HG02870 (cell line): Measurements from ENCODE around the gene TANC1.

Source experiments
- ATAC-seq: cut with Tn5 transposase; IDR thresholded peaks from one replicate; pipeline ENCODE4 v1.9.1; 2021; ENCODE audit warnings: mild to moderate bottlenecking, moderate library complexity; ENCODE audit not compliant: unreplicated experiment

TANC1 gene

DNA sequence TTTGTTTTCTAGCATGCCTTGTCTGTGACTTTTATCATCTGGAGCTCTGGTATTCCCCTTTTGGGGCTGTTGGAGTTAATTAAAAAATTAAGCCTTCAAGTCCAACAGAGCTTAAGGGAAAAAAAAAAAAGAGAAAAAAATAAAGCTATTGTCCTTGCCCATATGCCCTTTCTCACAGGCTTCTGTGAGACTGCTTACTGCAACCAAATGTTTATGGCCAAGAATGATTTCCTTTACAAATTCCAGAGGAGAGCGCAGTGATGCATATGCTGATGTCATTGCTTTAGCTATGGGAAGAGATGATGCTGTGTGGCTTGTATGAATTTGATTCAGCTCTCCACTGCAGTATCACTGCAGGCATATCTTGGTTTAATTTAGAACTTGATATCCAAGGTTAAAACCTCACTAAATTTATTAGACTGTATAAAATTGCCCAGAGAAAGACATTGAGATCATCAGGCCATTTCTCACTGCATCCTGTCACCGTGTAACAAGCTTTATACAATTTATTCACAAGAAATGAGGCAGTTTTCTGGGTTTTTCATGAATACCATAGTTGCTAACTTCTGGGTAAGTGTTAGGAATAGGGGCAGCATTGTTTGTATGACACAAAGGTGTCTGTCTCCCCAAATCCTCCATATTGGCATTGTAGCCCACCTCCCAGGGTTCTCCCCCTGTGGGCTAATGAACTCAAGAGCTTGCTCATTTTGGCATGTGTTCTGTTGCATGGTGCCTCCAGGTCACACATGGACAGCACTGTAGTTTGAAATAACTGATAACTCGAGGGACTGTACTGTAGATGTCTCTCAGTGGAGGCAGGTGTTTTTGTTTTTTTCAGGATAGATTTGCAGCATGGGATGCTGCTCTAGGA lies 85.0 kb downstream of the TANC1 start:
- no peak for ATAC-seq

- no peak for ATAC-seq
Observed at GRCh38 chr2:159054032-159054334, 85.5 kb downstream of the TANC1 start.

- no peak for ATAC-seq
Observed at GRCh38 chr2:159054985-159055384, 86.5 kb downstream of the TANC1 start.

DNA sequence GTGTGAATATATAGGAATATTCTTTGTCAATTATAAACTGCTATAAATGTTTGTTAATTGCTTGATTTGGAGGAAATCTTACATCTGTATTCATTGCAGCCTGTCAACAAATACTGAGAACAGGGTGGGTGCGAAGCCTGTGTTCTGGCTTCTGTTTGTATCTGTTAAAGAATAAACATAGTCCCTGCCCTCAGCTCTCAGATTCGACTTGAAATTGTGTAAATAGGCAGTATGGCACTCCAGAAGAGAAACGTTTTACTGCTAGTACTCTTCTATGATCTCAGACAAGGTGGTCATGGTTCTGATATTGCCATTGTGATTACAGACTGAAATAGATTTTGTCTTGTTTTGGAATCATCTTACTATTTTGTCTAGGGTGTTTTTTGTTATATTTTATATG lies 92.1 kb downstream of the TANC1 start:
- ATAC-seq = no peak

GRCh38 chr2:159063677-159064076 lies 95.2 kb downstream of the TANC1 start:
- ATAC-seq = no peak

DNA sequence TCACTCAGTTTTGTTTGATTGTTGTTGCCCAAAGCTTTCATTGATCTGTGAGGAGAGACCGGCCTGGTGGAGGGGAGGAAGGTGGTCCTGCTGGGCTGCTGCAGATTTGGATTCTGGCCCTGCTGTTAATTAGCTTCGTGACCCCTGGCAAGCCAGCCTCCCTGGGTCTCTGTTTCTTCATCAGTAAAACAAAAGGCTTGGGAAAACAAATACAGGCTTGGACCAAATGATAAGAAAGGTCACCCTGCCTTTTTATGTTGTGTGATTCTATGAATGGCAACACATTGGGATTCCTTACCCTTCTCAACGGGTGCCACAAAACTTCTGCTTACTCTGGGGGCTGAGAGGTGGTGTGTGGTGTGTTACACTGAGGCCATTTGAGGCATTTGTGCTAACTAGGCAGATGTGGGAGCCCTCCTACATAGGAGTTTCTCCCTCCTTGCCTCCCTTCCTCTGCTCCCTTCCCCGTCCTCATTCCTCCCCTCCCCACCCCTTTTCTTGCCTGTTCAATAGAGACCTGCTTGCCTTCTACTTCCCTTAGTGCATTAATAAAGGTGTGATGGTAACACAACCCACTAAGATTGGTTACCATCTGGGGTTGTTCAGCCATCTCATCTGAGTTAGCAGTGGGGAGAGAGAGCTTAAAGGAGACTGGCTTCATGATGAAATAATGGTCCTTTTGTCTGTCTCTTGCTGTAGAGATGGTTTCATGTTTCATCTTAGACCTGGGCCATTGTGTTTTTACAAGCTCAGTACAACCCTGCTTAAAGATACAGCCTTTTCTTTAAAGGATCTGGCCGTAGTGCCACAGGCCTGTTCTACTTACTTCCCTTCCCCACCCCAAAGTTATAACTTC lies 96.2 kb downstream of the TANC1 start:
- no peak for ATAC-seq

GRCh38 chr2:159065313-159065712 lies 96.9 kb downstream of the TANC1 start:
- no peak for ATAC-seq

DNA sequence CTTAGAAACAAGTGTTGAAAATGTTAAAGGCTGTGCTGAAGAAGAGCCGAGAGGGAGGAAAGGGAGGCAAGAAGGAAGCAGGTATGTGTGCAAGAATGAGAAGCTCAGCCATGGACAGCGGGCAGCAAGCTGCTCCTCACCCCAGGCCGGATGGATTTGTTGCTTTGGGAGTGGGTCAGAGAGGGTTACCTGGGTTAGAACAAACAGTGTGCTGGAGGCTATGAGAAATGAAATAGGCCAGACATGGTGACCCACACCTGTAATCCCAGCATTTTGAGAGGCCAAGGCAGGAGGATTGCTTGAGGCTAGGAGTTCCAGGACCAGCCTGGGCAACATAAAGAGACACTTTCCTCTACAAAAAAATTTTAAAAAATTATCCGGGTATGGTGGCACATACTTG lies 97.5 kb downstream of the TANC1 start:
- ATAC-seq = no peak

- no peak for ATAC-seq
Observed at GRCh38 chr2:159066541-159067156, 98.2 kb downstream of the TANC1 start.

DNA sequence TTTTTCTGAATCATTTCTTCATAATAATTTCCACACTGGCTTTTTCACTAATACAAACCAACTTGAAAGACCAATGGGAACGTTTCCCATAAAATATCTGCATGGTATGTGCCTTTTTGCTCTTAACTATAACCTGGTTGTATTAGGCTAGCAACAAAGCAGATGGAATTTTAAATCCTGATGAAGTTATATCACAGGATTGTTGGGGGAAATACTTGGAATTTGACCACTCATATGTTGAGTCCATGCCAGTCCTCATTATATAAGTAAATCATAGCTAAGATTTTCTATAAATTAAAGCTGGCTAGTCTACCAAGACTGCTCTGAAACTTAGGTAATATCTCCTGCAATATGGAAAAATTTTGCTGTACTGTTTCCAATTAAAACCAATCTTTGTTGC lies 99.5 kb downstream of the TANC1 start:
- ATAC-seq = no peak

GRCh38 chr2:159069229-159069628 lies 100.8 kb downstream of the TANC1 start:
- no peak for ATAC-seq

DNA sequence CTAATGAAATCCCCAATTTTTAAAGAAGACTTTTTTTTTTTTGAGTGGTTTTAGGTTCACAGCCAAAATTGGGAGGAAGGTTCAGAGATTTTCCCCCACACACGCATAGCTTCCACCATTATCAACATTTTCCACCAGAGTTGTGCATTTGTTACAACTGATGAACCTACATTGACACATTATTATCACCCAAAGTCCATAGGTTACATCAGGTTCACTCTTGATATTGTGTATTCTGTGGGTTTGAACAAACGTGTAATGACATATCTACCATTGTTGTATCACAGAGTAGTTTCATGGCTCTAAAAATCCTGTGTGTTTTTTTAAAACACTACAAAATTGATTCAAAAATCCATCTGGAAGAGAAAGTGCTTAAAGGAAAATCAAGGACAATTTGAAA lies 101.8 kb downstream of the TANC1 start:
- ATAC-seq = no peak

DNA sequence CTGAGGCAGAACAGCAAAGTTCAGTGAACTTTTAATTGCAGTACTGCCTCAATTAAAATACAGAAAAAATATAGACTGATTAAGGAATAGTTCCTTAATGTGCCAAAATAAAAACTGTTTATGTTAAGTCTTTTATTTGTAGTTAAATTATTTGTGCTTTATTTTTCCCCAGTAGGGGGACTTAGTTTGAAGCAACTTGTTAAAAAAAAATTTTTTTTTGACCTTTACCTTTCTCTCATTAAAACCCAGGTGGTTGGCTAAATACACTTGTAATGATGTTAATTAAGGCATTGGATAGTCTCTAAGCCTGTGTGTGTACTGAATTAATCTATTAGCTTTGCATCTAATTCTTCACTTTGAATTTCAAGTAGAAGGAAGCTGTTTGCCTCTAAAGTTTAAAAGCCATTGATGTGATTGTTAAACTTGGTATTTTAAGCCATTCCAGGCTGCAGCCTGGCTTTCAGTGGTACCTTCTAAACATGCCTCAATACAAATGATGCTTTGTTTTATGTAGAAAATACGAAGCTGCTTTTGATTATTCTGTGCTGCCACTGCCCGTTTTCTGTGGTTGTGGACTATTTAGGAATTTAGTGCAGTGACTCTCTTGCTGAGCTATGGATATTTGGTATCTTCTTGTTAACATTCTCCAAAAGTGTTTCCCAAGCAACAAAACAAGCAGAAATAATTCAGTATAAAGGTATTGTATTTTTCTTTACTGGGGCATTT lies 102.9 kb downstream of the TANC1 start:
- no peak for ATAC-seq

GRCh38 chr2:159072795-159073194 lies 104.4 kb downstream of the TANC1 start:
- no peak for ATAC-seq

DNA sequence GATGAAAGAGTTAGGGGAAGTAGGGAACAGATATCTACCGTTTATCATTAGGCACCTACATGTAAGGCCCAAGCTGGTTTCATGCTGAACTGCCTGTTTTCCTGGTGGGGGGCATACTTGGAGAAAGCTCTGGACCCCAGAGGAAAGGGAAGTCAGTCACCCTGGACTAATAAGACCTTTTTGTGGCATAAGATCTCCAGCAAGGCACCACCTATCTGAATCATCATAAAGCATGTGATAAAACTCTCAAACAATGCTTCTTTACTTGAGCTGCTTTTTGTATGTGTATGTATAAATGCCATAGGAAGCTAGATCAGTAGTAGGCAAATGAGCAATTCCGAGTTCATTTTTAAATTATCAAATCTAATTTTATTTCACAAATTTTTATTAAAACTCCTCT lies 104.8 kb downstream of the TANC1 start:
- ATAC-seq = no peak

DNA sequence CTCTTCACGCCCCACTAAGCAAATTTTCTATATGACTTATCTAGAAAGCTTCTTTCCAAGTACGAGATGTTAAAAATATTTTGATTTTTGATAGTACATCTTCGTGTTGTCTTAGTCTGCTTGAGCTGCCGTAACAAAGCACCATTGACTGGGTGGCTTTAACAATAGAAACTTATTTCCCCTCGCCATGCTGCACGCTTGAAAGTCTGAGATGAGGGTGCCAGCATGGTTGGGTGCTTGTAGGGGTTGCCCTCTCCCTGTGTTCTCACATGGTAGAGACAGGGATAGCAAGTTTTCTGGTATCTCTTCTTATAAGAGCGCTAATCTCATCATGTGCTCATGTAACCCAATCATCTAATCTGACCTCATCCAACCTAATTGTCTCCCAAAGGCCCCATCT lies 106.2 kb downstream of the TANC1 start:
- ATAC-seq = no peak

- no peak for ATAC-seq
Observed at GRCh38 chr2:159075727-159076126, 107.3 kb downstream of the TANC1 start.

GRCh38 chr2:159076241-159076640 lies 107.8 kb downstream of the TANC1 start:
- ATAC-seq = no peak

DNA sequence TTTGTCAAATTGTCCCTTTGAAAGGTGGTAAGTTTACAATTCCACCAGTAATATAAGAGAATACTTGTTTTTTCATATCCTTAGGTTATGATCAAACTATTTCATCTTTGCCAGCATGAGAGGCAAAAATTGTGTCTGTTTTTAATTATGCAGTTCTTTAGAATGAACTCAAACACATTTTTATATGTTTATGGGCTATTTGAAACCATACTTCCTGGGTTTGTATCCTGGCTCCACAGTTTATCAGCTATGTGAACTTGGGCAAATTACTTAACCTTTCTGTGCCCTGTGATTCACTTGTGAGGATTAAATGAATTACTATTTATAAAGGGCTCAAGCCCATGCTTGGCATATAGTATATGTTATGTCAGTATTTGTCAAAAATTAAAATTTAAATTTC lies 109.4 kb downstream of the TANC1 start:
- ATAC-seq = no peak

GRCh38 chr2:159078443-159078842 lies 110.0 kb downstream of the TANC1 start:
- no peak for ATAC-seq

GRCh38 chr2:159080641-159081040 lies 112.2 kb downstream of the TANC1 start:
- ATAC-seq = no peak
